ENCODE results near the gene LHX3.

DNA sequence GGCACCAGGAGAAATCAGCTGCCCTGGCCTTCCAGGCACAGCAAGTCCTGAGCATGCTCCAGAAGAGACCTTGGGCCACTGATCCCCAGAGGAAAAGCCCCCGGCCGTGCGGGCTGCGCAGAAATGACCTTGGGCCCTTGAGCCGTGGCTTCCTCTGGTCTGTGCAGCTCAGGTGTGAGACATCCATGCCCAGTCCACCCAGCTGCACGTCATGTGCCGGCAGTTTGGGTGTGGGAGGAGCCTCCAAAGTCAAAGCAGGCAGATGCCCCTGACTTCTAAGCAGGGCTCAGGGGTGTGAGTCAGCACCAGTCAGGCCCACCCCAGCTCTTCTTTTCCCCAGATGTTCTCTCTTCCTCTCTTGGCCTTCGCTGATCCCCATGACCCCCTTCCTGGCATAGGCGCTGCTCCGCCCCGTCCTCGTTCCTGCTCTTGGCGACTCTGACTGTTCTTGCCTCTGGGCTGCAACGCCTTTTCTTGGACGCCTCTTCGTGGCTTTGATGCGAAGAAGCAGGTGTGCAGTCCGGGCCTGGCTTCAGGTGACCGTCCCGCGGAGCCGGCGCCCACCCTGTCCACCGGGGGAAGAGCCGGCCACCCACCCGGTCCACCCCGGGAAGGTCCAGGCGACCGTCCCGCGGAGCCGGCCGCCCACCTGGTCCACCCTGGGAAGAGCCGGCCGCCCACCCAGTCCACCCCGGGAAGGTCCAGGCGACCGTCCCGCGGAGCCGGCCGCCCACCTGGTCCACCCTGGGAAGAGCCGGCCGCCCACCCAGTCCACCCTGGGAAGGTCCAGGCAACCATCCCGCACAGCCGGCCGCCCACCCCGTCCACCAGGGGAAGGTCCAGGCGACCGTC, 46.6 kb upstream of the LHX3 start:
- TF ChIP-seq, protein P1, sequence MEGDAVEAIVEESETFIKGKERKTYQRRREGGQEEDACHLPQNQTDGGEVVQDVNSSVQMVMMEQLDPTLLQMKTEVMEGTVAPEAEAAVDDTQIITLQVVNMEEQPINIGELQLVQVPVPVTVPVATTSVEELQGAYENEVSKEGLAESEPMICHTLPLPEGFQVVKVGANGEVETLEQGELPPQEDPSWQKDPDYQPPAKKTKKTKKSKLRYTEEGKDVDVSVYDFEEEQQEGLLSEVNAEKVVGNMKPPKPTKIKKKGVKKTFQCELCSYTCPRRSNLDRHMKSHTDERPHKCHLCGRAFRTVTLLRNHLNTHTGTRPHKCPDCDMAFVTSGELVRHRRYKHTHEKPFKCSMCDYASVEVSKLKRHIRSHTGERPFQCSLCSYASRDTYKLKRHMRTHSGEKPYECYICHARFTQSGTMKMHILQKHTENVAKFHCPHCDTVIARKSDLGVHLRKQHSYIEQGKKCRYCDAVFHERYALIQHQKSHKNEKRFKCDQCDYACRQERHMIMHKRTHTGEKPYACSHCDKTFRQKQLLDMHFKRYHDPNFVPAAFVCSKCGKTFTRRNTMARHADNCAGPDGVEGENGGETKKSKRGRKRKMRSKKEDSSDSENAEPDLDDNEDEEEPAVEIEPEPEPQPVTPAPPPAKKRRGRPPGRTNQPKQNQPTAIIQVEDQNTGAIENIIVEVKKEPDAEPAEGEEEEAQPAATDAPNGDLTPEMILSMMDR (IDR thresholded peaks at IDR 0.05), result no peak
- no peak for TF ChIP-seq POLR2A (IDR thresholded peaks at IDR 0.05)
